Gastroesophageal sphincter (tissue), 3 donors: ENCODE data around the gene WNT3.

Experiments used
- EP300 ChIP-seq: sonication (generic); formaldehyde crosslinking; IDR thresholded peaks from one replicate; pipeline ENCODE4 v1.6.1; 2017; ENCODE audit warnings: antibody characterized with exemption, mild to moderate bottlenecking
- POLR2A ChIP-seq, 2 donors: fragments of 450-650 bp; IDR thresholded peaks; one replicate each; pipeline ENCODE4 v1.6.1; 2017; ENCODE audit warnings: antibody characterized with exemption in 2 of 2, mild to moderate bottlenecking in 2 of 2, moderate library complexity in 1 of 2
- TF ChIP-seq, protein P1 (sequence below), 4 experiments: fragments of 200-600 bp in 2 of 4; fragments of 450-650 bp in 2 of 4; sonication (generic) in 1 of 4; IDR thresholded peaks; one replicate each; pipeline ENCODE4 v1.5.1; 2017 to 2019; ENCODE audit warnings: antibody characterized with exemption in 4 of 4, mild to moderate bottlenecking in 2 of 4, moderate library complexity in 2 of 4

- TF ChIP-seq EP300: no peak
- TF ChIP-seq, protein P1, sequence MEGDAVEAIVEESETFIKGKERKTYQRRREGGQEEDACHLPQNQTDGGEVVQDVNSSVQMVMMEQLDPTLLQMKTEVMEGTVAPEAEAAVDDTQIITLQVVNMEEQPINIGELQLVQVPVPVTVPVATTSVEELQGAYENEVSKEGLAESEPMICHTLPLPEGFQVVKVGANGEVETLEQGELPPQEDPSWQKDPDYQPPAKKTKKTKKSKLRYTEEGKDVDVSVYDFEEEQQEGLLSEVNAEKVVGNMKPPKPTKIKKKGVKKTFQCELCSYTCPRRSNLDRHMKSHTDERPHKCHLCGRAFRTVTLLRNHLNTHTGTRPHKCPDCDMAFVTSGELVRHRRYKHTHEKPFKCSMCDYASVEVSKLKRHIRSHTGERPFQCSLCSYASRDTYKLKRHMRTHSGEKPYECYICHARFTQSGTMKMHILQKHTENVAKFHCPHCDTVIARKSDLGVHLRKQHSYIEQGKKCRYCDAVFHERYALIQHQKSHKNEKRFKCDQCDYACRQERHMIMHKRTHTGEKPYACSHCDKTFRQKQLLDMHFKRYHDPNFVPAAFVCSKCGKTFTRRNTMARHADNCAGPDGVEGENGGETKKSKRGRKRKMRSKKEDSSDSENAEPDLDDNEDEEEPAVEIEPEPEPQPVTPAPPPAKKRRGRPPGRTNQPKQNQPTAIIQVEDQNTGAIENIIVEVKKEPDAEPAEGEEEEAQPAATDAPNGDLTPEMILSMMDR (IDR thresholded peaks at IDR 0.05): no peak
- no peak for TF ChIP-seq POLR2A (IDR thresholded peaks at IDR 0.05)
Measured at GRCh38 chr17:46863383-46864121, 45.1 kb upstream of the WNT3 start.
